C4-2B (cell line): ENCODE data around the gene ZNF784.

Source experiments
- CTCF ChIP-seq: fragments of 450-650 bp; conservative IDR thresholded peaks from 2 replicates; pipeline ENCODE4 v1.5.1; 2017; ENCODE audit warnings: mild to moderate bottlenecking
- ZFX ChIP-seq: fragments of 450-650 bp; IDR thresholded peaks from 2 replicates; pipeline ENCODE4 v1.6.1; 2017

- TF ChIP-seq CTCF (no peak), ZFX (no peak)
These were observed 805 bp downstream of the ZNF784 start for GRCh38 chr19:55623561-55623960.
